OCI-LY1 (cell line): ENCODE measurements around the gene FTSJ3.

Experiments
- CTCF ChIP-seq: fragments of 200-600 bp; sonication (generic), shearing (Covaris generic); IDR thresholded peaks from 2 replicates; pipeline ENCODE4 v1.5.1; 2017; ENCODE audit warnings: mild to moderate bottlenecking, antibody characterized with exemption, low read length, moderate library complexity, mixed read lengths
- EZH2 ChIP-seq: fragments of 200-600 bp; sonication (generic), shearing (Covaris generic); IDR thresholded peaks from 2 replicates; pipeline ENCODE4 v1.8.0; 2017; ENCODE audit warnings: borderline replicate concordance, mixed run types, mild to moderate bottlenecking, antibody characterized with exemption, low read length, moderate library complexity, mixed read lengths

GRCh38 chr17:63792055-63792729 lies 35.3 kb downstream of the FTSJ3 start:
- TF ChIP-seq EZH2, result no peak
- no peak for TF ChIP-seq CTCF
